ENCODE results near the gene ZNF48.
A peak's percentile ranks its signal among the peaks of the same experiment; 100 is the strongest.

The ZNF48 gene

DNA sequence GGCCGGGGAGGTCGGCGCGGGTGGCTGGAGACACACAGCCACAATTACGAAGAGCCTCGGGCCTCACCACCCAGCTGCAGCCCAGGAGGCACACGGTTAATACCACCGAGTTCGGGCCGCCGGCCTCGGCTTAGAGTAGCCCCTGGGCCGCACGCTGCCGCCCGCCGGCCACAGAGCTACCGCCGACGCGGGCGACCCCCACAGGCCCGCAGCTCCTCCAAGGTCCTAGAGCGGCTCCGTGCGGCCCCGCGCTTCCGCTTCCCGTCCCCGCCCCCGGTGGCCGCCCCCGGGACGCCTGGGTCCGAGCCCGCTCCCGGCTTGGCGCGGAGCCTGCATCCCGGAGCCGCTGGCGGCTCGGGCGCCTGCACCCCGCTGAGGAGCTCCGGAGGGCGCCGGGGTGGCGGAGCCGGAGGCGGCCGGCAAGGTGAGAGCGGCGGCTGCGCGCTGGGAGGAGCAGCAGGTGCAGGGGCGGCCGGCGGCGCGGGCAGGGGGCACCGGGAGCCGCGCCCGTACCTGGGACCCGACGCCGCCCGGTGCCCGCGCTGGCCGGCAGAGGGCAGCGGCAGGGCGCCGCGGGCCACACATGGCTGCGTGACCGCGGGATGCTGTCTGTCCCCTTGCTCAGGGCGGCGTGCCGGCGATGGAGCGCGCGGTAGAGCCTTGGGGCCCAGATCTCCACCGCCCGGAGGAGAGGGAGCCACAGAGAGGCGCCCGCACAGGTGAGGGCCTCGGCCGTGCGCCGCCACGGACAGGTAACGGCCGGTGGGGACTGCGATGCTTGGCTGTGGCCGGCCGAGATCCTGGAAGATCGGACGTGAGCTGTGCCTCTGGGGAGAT is at the start of gene ZNF48:
Gene ZNF48 (plus strand): TSS at position 266 of the 837 bp plus-strand sequence. CDS start 375 bp downstream, at position 641.
- DNase-seq (ENCODE audit: low spot score), result peak; percentile 44

DNA sequence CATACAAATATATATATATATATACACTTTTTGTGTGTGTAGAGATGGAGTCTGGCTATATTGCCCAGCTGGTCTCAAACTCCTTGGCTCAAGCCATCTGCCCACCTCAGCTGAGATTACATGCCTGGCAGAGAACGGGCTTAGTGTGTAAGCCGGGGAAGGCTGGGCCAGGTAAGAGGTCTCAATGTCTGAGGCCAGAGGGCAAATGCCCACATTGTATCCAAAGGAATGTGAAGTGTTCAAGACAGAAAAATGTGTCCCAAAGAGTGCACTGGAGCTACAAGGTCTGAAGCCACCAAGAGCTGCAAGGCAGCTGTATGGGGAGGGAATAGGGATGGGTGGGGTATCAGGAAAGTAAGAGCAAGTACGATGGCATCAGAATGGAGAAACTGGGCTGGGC is 48.9 kb upstream of the ZNF48 start:
- no peak for DNase-seq (ENCODE audit: low spot score)

DNA sequence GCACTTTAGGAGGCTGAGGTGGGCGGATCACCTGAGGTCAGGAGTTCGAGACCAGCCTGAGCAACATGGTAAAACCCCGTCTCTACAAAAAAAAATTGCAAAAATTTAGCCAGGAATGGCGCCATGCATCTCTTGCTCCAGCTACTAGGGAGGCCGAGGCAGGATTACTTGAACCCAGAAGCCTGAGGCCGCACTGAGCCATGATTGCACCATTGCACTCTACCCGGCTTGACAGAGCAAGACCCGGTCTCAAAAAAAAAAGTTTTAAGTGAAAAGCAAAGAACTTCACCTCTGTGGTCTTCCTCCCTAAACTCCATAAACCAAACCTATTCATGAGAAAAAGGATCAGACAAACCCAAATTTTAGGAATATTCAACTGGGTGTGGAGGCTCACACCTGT is 47.1 kb upstream of the ZNF48 start:
- DNase-seq (ENCODE audit: low spot score), result no peak

DNA sequence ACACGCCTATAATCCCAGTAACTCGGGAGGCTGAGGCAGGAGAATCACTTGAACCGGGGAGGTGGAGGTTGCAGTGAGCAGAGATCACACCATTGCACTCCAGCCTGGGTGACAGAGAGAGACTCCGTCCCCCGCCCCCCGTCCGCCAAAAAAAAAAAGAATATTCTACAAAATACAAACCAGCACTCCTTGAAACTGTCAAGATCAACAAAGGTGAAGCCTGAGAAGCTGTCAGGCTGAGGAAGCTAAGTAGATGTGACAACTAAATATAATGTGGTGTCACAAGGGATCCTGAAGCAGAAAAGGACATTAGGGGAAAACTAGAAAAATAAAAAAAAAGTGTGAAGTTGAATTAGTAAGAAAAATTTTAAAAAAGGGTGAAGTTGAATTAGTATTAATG is 46.3 kb upstream of the ZNF48 start:
- no peak for DNase-seq (ENCODE audit: low spot score)

DNA sequence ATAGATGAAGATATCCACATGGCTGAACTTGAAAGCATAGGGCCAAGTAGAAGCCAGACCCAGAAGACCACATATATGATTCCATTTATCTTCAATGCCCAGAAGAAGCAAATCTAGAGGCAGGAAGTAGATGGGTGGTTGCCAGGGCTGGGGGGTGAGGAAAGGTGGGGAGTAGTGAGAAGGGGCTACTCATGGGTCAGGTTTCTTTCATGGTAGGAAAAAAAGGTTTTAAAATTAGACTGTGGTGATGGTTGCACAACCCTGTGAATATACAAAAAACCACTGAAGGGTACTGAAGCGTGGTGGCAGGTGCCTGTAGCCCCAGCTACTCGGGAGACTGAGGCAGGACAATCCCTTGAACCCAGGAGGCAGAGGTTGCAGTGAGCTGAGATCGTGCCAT is 45.5 kb upstream of the ZNF48 start:
- DNase-seq (ENCODE audit: low spot score), result no peak

DNA sequence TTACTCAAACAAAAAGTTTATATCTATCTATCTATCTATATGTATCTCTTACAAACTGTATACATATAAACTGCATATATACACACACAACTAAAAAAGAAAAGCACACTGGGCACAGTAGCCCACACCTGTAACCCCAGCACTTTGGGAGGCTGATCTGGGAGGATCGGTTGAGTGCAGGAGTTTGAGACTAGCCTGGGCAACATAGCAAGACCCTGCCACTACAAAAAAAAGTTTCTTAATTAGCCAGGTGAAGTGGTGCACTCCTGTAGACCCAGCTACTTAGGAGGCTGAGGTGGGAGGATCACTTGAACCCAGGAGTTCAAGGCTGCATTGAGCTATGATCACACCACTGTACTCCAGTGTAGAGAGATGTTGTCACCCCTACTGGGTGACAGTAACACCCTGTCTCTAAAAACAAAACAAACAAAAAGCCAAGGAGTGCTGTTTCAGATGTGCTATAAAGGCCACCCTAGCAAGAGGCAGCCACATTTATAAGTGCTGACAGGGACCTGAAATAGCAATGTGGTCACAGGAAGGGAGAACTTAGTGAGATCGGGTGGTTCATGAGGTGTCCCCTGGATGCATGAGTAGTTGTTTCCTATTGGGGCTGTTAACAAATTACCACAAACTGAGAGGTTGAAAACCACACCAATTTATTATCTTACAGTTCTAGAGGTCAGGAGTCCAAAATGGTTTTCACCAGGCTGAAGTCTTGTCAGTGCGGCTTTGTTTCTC is 44.9 kb upstream of the ZNF48 start:
- DNase-seq (ENCODE audit: low spot score), result peak; percentile 73

DNA sequence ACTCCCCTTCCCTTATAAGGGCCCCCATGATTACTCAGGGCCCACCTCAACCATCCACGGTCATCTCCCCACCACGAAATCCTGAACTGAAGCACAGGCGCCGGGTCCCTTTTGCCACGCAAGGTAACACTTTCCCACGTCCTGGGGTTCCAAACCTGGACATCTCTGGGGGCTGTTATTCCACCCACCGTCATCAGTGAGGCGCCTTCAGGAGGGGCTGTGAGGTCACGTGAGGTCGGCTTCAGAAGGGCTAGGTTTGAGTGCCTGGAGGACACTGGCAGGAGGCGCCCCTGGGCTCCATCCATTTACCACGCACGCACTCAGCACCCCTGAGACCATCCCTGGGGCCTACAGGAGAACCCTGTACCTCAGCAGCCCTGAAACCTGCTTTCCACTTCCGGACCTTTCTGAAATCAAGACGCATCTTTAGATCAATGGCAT is 44.2 kb upstream of the ZNF48 start:
- DNase-seq (ENCODE audit: low spot score), result no peak

DNA sequence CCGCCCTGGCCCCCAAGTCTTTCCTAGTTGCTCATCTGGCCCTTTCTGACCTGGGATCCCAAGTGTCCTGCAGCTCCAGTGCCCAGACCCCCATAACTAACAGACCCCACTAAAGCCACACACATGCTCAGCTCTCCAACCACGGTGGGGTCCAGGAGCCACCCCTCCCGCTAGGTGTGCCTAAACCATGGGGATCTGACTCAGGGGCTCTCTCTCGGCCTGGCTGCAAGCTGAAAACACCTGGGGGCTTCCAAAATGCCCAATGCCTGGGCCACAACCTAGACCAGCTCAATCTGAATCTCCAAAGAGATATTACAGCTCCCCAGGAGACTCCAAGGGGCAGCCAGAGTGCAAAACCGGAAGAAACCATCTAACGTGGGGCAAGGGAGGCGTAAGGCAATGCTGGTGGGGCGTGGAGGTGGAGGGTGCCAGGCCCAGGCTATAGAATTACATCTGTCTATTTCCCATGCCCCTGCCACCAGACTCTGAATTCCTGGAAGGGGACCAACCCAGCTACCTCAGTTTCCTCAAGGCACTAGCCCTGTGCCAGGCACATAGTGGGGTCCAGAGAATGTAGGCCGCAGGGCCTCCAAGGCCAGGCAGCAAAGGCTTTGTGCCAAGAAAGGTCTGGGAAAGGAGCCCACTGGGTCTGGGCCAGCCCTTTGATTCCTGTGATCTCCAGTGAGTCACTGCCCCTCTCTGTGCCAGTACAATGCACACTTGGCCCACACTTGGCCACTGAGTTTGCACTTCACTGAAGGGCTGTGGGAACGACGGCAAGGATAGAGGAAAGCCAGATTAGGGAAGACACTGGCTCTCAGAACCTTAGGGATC is 43.4 kb upstream of the ZNF48 start:
- no peak for DNase-seq (ENCODE audit: low spot score)

DNA sequence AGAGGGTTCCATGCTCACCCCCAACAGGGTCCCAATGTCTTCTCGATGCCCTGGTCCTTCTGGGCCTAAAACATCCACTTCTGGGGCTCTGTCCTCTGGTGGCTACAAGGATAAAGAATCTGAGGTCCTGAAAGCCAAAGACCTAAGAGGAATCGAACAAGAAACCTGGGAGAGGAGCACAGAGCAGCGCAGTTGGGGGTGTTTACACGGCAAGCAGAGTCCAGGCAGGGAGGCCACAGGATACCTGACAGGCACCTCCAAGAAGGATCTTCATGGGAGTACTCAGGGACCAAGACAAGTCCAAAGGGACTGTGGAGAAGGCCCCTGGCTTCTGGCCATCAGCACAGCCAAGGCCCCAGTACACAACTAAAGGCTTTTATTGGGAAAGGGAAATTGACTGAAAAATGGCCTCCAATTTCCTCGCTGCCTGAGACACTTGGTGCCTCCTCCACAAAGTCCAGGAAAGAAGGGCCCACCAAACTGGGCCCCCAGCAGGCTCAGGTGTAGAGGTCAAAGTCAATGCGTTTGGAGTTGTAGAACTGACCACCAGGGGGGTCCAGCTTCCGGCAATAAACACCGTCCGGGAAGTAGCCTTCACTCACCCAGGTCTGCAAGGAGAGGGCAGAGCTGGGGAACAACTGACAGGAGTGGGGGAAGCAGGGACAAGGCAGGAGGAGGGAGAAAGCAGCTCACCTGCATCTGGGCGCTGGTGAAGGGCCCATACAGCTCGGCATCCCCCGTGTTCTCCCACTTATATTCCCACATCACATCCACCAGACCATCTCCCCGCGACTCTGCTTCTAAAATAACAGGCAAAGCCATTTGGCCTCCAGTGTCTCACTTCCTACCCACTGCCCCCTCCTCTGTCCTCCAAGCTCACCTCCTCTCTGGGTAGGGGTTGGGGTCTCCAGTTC is 42.5 kb upstream of the ZNF48 start:
- DNase-seq (ENCODE audit: low spot score), result no peak

DNA sequence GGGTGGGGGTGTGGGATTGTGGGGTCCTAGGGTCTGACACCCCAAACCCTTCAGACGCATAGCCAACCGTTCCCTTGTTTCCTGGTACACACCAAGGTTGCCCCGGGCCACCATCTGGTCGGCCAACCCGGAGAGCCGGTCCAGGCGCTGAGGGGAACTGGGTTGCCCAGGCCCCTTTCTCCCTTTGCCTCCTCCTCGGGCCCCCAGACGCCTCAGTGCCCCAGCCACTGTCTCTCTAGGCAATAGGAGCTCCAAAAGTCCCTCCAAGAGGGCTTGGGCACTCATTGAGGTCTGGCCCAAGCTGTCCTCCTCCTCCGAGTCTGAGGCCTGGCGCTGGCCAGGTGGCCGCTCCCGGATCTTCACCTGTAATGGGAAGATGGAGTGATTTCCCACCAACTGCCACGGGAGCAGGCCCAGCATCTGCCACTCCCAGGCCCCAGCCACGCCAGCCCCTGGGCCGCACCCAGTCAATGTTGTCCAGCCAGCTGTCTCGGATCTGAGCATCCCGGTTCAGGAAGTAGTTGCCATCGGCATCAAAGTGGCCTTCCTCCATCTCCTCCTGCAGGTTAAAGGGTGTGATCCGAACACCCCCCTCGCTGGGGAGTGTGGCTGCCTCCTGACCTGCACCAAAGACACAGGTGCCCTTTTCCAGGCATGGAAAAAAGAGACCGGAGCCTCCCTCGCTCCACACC is 41.6 kb upstream of the ZNF48 start:
- no peak for DNase-seq (ENCODE audit: low spot score)

DNA sequence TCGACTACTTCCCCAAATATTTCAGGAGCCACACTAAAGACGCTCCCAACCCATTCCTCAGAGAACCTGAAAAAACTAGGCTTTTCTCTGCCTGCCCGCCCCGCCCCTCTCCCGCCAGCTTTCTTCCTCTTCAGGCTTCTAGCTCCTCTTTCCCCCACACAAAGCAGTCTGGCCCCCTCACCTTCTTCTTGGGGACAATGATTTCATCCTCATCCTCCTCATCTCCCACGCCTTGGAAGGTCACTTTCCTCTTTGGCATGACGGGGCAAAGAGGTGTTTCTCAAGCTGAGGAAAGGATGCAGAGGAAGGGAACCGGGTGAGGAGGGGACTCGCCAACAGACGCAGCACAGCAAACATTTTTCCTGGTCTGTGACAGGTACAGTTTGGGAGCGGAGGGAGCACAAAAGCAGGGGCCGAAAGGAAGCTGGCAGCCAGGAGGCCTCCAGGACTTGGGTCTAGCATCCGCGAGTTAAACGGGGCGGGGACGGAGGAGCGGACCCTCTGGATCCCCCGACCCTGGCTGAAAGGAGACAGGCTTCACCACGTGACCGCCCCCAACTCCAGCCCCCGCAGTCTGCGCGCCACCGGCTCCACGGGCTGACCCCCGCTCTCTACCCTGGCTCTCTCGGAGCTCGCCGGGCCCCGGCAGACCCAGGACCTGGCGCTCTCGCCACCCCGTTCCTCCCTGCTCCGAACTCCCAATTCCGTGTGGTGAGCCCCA is 40.6 kb upstream of the ZNF48 start:
- DNase-seq (ENCODE audit: low spot score), result no peak

DNA sequence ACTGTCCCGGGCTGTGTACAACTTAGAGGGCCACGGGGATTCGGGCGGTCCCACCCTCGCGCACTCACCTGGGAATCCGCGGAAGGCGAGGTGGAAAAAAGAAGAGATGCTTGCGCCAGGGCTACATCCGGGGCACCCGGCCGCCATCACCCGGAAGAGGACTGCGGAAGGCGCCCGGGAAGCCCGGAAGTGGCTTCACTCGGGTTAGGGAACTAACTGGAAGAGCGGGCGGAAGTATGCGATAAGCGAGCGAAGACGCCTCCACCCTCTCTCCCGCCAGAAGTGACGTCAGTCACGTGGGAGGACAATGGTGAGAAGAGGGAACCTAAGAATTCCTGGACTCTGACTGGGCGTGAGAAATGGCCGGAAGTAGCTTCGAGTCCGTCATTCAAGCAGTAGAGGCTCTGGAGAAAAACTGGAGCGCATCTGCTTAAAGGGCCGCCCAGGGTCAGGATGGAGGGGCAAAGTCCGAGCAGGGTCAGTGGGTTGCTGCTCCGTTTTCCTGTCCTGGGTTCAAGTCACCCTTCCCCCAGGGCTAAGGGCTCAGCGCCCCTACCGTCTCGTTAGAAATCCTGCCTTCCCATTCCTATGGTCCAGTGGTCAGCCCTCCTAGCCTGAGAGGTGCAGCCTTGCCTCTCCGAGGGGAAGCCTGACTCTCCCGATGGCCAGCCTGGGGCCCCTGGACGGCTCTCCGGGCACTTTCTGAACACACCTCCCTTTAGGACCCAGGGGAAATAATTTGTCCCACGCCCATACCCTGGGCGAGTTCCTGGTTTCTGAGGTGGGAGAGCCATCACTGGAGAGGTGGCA is 39.9 kb upstream of the ZNF48 start, which contains the start of gene CD2BP2:
Gene CD2BP2 (minus strand): TSS at position 165 of the 810 bp plus-strand sequence. CDS start 627 bp downstream, outside the sequence.
- peak; percentile 93 for DNase-seq (ENCODE audit: low spot score)

DNA sequence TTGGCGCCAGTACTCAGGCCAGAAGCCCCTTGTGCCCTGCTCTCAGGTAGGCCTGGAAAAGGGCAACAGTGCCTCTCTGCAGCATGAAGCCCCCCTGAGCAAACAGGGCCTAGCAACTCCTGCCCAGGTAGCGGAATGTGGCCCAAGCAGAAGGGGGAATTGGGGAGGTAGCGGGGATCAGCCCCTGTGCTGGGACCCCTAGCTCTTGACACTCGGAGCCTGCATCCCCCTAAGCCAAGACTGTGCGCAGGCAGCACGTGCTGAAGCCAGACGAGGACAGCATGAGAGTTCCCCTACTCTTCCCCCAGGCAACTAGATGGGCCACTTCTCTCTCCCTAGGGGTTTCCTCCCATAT is 39.3 kb upstream of the ZNF48 start:
- DNase-seq (ENCODE audit: low spot score), result no peak

DNA sequence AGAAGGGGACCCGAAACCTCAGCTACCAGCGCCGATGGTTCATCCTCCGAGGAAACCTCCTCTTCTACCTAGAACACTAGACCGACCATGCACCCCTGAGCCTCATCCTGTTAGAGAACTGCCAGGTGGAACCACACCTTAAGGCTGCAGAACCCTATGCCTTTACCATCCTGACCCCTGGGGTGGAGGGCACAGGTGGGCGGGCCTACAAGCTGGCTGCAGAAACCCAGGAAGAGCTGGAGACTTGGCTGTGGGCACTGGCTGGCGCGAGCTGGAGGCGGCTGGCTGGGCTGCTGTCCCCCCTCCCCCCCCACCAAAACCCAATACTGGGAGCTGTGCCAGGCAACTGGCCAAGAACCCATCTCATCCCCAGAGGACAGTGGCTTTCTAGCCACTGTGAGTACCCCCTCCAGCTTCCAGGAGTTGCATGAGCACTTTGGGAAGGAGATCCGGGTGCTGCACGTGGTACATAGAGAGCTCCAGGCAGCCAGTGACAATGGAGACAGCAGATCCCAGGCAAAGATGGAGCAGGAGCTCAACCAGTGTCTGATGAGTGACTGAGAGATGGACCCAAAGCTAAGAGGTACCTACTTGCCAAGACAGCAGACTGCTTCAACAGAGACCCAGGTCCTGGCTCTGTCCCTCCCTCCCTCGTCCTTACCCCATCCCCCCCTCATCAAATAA is 38.7 kb upstream of the ZNF48 start:
- no peak for DNase-seq (ENCODE audit: low spot score)

DNA sequence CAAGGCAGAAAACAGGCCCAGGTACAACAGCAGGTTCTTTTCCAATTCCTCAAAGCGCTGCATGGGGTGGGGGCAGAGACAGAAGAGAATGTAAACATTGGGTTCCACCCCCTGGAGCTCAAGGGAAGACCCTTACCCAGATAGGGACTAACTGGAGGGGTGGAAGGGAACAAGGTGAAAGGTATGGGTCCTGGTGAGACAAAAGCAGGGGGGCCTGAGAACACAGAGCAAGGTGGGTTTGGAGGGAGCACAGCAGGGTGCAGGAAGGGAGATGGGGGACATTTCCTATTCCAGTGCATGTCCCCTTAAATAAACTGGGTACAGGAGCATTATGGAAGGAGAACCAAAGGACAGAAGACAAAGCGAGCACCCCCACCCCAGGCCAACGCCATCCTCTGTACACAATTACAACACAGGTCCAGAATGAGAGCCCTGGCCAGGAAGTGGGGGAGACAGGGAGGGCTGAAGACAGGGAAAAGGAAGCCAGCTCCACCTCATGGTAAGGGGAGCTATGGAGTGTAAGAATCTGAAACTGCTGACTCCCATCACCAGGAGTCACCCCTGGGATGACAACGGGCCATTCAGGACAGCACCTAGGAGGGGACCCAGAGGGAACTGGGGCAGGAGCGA is 38.0 kb upstream of the ZNF48 start:
- DNase-seq (ENCODE audit: low spot score), result no peak

DNA sequence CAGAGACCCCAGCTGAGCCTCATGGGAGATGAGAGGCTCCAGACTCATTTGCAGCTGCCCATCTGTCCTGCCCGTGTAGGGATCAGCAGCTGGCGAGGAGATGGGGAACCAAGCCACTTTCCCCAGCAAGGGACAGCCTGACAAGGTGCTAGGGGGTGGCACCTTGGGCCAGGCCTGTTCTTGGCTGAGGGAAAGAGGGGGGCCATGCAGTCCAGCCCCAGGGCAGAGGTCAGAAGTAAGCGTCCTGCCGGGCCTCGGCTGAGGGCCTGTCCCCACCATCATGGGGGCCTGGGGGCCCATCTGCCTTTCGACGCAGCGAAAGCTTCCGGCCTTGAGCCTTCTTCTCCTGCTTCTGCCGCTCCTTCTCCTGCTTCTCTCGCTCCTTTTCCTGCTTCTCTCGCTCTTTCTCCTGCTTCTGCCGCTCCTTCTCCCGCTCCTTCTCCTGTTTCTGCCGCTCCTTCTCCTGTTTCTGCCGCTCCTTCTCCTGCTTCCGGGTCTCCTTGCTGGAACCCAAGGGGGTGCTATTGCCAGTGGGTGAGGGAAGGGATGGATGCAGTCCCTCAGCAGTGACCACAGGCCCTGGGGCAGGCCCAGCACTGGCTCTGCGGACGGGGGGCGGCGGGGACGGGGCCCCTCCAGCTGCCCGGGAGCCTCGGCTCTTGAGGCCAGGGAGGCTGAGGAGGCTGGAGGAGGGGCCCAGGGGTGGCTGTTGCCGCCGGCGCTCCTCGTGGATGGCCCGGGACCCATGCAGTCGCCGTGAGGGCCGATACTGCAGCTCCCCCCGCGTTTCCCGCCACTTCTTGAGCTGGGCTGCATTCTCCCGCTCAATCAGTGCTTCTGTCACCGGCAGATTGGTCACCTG is 37.3 kb upstream of the ZNF48 start:
- no peak for DNase-seq (ENCODE audit: low spot score)

DNA sequence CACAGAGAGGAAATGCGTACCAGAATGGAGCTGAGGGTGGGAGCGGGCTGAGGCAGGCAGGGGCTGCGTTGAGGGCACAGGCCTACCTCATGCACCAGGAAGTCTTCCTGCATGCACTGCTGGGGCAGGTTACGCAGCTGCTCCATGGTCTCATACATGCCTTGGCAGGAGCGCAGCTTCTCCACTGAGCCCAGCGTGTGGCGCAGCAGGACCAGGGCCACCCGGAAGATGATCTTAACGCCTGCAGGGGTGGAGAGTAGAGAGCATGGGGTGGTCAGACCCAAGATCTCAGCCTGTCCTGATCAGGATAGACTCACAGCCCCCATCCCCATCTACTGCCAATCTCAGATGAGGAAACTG is 36.7 kb upstream of the ZNF48 start:
- no peak for DNase-seq (ENCODE audit: low spot score)
